ENCODE measurements around the gene GPER1. TPM values are rescaled to one million over a fixed set of nuclear protein-coding genes. Genes with fewer than 3 reads are reported as not detected.

Gene GPER1
- total RNA-seq, 2 donors from 2014 or later, result 3.9 to 5.3 TPM

GRCh38 chr7:1049006-1049741 lies 38.7 kb upstream of the GPER1 start:
- Histone ChIP-seq H3K27me3 (replicated peaks; ENCODE audit: insufficient read depth) (no peaks in the 10 kb centered on the region), H3K9me3 (no peaks in the 10 kb centered on the region), H3K36me3 (no peaks in the 10 kb centered on the region), H3K27ac (no peak overlapping the region), H3K4me1 (ENCODE audit: control insufficient read depth in 1 of 2, low read depth in 2 of 2) (peaks cover 7 to 19% of the 10 kb centered on the region in 2 donors), H3K4me3 (no peak overlapping the region)
- ATAC-seq (ENCODE audit: insufficient number of reproducible peaks, low FRiP score, low read depth) (no peak), DNase-seq (ENCODE audit: low spot score) (no peak)
- TF ChIP-seq, protein P1, sequence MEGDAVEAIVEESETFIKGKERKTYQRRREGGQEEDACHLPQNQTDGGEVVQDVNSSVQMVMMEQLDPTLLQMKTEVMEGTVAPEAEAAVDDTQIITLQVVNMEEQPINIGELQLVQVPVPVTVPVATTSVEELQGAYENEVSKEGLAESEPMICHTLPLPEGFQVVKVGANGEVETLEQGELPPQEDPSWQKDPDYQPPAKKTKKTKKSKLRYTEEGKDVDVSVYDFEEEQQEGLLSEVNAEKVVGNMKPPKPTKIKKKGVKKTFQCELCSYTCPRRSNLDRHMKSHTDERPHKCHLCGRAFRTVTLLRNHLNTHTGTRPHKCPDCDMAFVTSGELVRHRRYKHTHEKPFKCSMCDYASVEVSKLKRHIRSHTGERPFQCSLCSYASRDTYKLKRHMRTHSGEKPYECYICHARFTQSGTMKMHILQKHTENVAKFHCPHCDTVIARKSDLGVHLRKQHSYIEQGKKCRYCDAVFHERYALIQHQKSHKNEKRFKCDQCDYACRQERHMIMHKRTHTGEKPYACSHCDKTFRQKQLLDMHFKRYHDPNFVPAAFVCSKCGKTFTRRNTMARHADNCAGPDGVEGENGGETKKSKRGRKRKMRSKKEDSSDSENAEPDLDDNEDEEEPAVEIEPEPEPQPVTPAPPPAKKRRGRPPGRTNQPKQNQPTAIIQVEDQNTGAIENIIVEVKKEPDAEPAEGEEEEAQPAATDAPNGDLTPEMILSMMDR (IDR thresholded peaks at IDR 0.05), result no peak

DNA sequence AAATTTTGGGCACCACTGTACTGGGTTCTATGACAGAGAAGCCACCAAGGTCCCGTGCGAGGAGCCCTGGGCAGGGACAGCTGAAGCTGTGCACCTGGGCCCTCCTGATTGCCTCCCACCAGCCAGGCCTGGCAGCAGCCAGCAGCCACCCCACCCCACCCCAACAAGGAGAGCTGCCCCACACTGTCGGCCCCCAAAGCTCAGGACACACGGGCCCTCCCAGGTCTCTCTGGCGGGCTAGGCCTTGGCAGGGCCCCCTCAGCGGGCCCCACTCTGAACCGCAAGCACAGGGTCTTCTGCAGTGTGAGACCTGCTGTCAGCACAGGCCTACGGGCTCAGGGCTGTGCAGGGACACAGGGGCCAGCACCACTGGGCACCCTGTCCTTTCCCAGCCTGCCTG lies 38.1 kb upstream of the GPER1 start:
- ATAC-seq (ENCODE audit: insufficient number of reproducible peaks, low FRiP score, low read depth), result no peak
- Histone ChIP-seq H3K27me3 (replicated peaks; ENCODE audit: insufficient read depth) (no peaks in the 10 kb centered on the region), H3K36me3 (no peaks in the 10 kb centered on the region), H3K27ac (no peak overlapping the region), H3K4me3 (no peak overlapping the region), H3K4me1 (ENCODE audit: control insufficient read depth in 1 of 2, low read depth in 2 of 2) (peaks cover 7 to 19% of the 10 kb centered on the region in 2 donors), H3K9me3 (no peaks in the 10 kb centered on the region)
- no peak for DNase-seq (ENCODE audit: low spot score)
- TF ChIP-seq, protein P1 (IDR thresholded peaks at IDR 0.05), result no peak

- no peaks in the 10 kb centered on the region for H3K27me3 ChIP-seq (replicated peaks; ENCODE audit: insufficient read depth)
- no peak for ATAC-seq (ENCODE audit: insufficient number of reproducible peaks, low FRiP score, low read depth)
- peaks cover 4 to 19% of the 10 kb centered on the region in 2 donors for H3K4me1 ChIP-seq (ENCODE audit: control insufficient read depth in 1 of 2, low read depth in 2 of 2)
- no peaks in the 10 kb centered on the region for H3K36me3 ChIP-seq
- no peak for DNase-seq (ENCODE audit: low spot score)
- no peak overlapping the region for H3K4me3 ChIP-seq
- TF ChIP-seq, protein P1 (IDR thresholded peaks at IDR 0.05), result no peak
- H3K27ac ChIP-seq, result no peak overlapping the region
- H3K9me3 ChIP-seq, result no peaks in the 10 kb centered on the region
These were observed 37.5 kb upstream of the GPER1 start for GRCh38 chr7:1050254-1050906.

- no peak for DNase-seq (ENCODE audit: low spot score)
- ATAC-seq (ENCODE audit: insufficient number of reproducible peaks, low FRiP score, low read depth), result no peak
- H3K36me3 ChIP-seq, result no peaks in the 10 kb centered on the region
- TF ChIP-seq, protein P1 (IDR thresholded peaks at IDR 0.05), result no peak
- H3K4me1 ChIP-seq (ENCODE audit: control insufficient read depth in 1 of 2, low read depth in 2 of 2), result peaks cover 4 to 20% of the 10 kb centered on the region in 2 donors
- H3K4me3 ChIP-seq, result no peak overlapping the region
- H3K9me3 ChIP-seq, result no peaks in the 10 kb centered on the region
- no peak overlapping the region for H3K27ac ChIP-seq
- H3K27me3 ChIP-seq (replicated peaks; ENCODE audit: insufficient read depth), result no peaks in the 10 kb centered on the region
These were observed 36.8 kb upstream of the GPER1 start for GRCh38 chr7:1050956-1051690.
